Ishikawa (cell line): ENCODE measurements around the gene RFWD3.

Experiments
- EGR1 ChIP-seq: IDR thresholded peaks from 2 replicates; pipeline ENCODE4 v1.6.1; 2012
- EP300 ChIP-seq: IDR thresholded peaks from 2 replicates; pipeline ENCODE4 v1.6.1; 2012; ENCODE audit warnings: borderline replicate concordance
- FOXM1 ChIP-seq: IDR thresholded peaks from 2 replicates; pipeline ENCODE4 v1.6.1; 2012; ENCODE audit warnings: low read depth, borderline replicate concordance
- MAX ChIP-seq: IDR thresholded peaks from 2 replicates; pipeline ENCODE4 v1.6.1; 2012
- NFIC ChIP-seq: IDR thresholded peaks from 2 replicates; pipeline ENCODE4 v1.6.1; 2012
- RAD21 ChIP-seq: IDR thresholded peaks from 2 replicates; pipeline ENCODE4 v1.6.1; 2012; ENCODE audit warnings: low read depth
- REST ChIP-seq: IDR thresholded peaks from 2 replicates; pipeline ENCODE4 v1.6.1; 2012; ENCODE audit warnings: low read depth, mild to moderate bottlenecking
- TAF1 ChIP-seq: IDR thresholded peaks from 2 replicates; pipeline ENCODE4 v1.6.1; 2012; ENCODE audit warnings: low read depth, mild to moderate bottlenecking
- TCF12 ChIP-seq: IDR thresholded peaks from 2 replicates; pipeline ENCODE4 v1.6.1; 2012; ENCODE audit warnings: low read depth
- TEAD4 ChIP-seq: IDR thresholded peaks from 2 replicates; pipeline ENCODE4 v1.6.1; 2012
- ZBTB7A ChIP-seq: IDR thresholded peaks from 2 replicates; pipeline ENCODE4 v1.6.1; 2012; ENCODE audit warnings: low read depth

GRCh38 chr16:74626741-74627416 is 39.8 kb downstream of the RFWD3 start:
- TF ChIP-seq FOXM1 (no peak), TCF12 (no peak), ZBTB7A (no peak), REST (no peak), MAX (no peak), TEAD4 (no peak), NFIC (no peak), EGR1 (no peak), RAD21 (no peak), EP300 (no peak), TAF1 (no peak)
